K562 (cell line): ENCODE data around the gene SLC9A7. TPM values are rescaled to one million over a fixed set of nuclear protein-coding genes. Genes with fewer than 3 reads are reported as not detected.

Experiments used
- ATAC-seq: fragments of 200-7000 bp; cut with Tn5 transposase; 3 replicates; pipeline ENCODE4 v1.9.1; 2020; ENCODE audit warnings: moderate library complexity
- BruUV-seq: library from RNA; stranded (reverse); fragments of 400-500 nt; replicated peaks from 2 replicates; lab custom pipeline; 2021; lab: Mats Ljungman, UMichigan
- CTCF ChIA-PET: fragments of 300-600 bp; formaldehyde crosslinking; extraction: SDS; loops from one replicate; lab custom pipeline; 2021; ENCODE audit warnings: low intra/inter-chr PET ratio; lab: Yijun Ruan, JAX
- POLR2A ChIA-PET: fragments of 300-600, 350-650 bp; sonication (Branson Sonifier 250); formaldehyde crosslinking; extraction: SDS; loops from one replicate; lab custom pipeline; 2021; ENCODE audit warnings: antibody characterized with exemption, inconsistent platforms; lab: Yijun Ruan, JAX
- DNase-seq, 4 experiments: peaks; one replicate each; pipeline versions ENCODE4 v3.0.0 to v3.0.0-alpha.2; 2011 to 2018; ENCODE audit warnings: low spot score in 3 of 4, mixed read lengths in 3 of 4; ENCODE audit errors: extremely low read depth in 1 of 4
- FAIRE-seq: peaks from 2 replicates; lab custom pipeline; 2011; peaks lifted over from hg19 to GRCh38; lab: Jason Lieb, UNC
- H2AFZ ChIP-seq: 2 replicates; pipeline ENCODE4 v1.6.0; 2011; ENCODE audit warnings: low read depth, low read length, control low read depth, inconsistent platforms
- H3K27ac ChIP-seq: fragments of 200-600 bp; 3 replicates; pipeline ENCODE4 v1.8.0; 2011; ENCODE audit warnings: low read depth, mild to moderate bottlenecking, control low read depth, inconsistent platforms, low read length, moderate library complexity, mixed read lengths; ENCODE audit errors: extremely low read depth
- H3K27me3 ChIP-seq, 2 experiments: fragments of 300-600 bp in 1 of 2; 2 replicates in 1 of 2; 3 replicates in 1 of 2; pipeline versions ENCODE4 v1.6.0 to v1.8.0; 2011; ENCODE audit warnings: inconsistent platforms in 2 of 2, low read length in 2 of 2, mild to moderate bottlenecking in 1 of 2, mixed read lengths in 1 of 2, moderate library complexity in 1 of 2; ENCODE audit not compliant: control insufficient read depth in 2 of 2, insufficient read depth in 2 of 2
- H3K36me3 ChIP-seq: fragments of 300-600 bp; 3 replicates; pipeline ENCODE4 v1.8.0; 2011; ENCODE audit warnings: mild to moderate bottlenecking, low read length, inconsistent platforms; ENCODE audit not compliant: control insufficient read depth, insufficient read depth
- H3K4me1 ChIP-seq, 2 experiments: fragments of 200-600 bp in 1 of 2; replicated peaks in 1 of 2; 2 replicates in 1 of 2; 3 replicates in 1 of 2; pipeline versions ENCODE4 v1.5.1 to v1.8.0; 2011; ENCODE audit warnings: inconsistent platforms in 2 of 2, low read length in 2 of 2, mild to moderate bottlenecking in 1 of 2, mixed read lengths in 1 of 2, moderate library complexity in 1 of 2; ENCODE audit not compliant: control insufficient read depth in 2 of 2, insufficient read depth in 2 of 2
- H3K4me2 ChIP-seq: 2 replicates; pipeline ENCODE4 v1.6.1; 2011; ENCODE audit warnings: low read length, control low read depth, inconsistent platforms, mixed read lengths; ENCODE audit not compliant: insufficient read depth
- H3K4me3 ChIP-seq: fragments of 200-600 bp; sonication (generic), shearing (Covaris generic); 2 replicates; pipeline ENCODE4 v1.5.1; 2016; ENCODE audit warnings: control low read depth, inconsistent platforms
- H3K79me2 ChIP-seq: fragments of 200-600 bp; 3 replicates; pipeline ENCODE4 v1.8.0; 2011; ENCODE audit warnings: low read length, inconsistent platforms; ENCODE audit not compliant: control insufficient read depth, insufficient read depth
- H3K9ac ChIP-seq, 2 experiments: 2 replicates each; pipeline versions ENCODE4 v1.6.0 to v1.6.1; 2011; ENCODE audit warnings: low read depth in 2 of 2, low read length in 2 of 2, control low read depth in 1 of 2, inconsistent platforms in 1 of 2, mild to moderate bottlenecking in 1 of 2, mixed read lengths in 1 of 2; ENCODE audit not compliant: insufficient read depth in 1 of 2
- H3K9me1 ChIP-seq: one replicate; pipeline ENCODE4 v1.6.0; 2011; ENCODE audit warnings: inconsistent platforms, mild to moderate bottlenecking, low read length, moderate library complexity; ENCODE audit not compliant: control insufficient read depth, insufficient read depth
- H3K9me3 ChIP-seq: replicated peaks from 2 replicates; pipeline ENCODE4 v1.5.1; 2011; ENCODE audit warnings: low read depth, low read length, inconsistent platforms; ENCODE audit not compliant: control insufficient read depth, insufficient read depth
- H4K20me1 ChIP-seq: replicated peaks from 2 replicates; pipeline ENCODE4 v1.6.1; 2011; ENCODE audit warnings: low read length, inconsistent platforms, mixed read lengths; ENCODE audit not compliant: control insufficient read depth, insufficient read depth
- BMI1 ChIP-seq: fragments of 150-350 bp; IDR thresholded peaks from 2 replicates; pipeline ENCODE4 v1.6.1; 2014; ENCODE audit warnings: low read length
- BRD4 ChIP-seq: fragments of 200-600 bp; sonication (generic); IDR thresholded peaks from 2 replicates; pipeline ENCODE4 v1.6.1; 2017; ENCODE audit warnings: inconsistent platforms
- CBFA2T2 ChIP-seq: fragments of 450-650 bp; conservative IDR thresholded peaks from 2 replicates; pipeline ENCODE4 v1.6.1; 2017; ENCODE audit warnings: mild to moderate bottlenecking
- EP300 ChIP-seq: IDR thresholded peaks from 2 replicates; pipeline ENCODE4 v1.6.1; 2012; ENCODE audit warnings: low read length, improper control_type of control experiment
- EP400 ChIP-seq: fragments of 450-650 bp; IDR thresholded peaks from 2 replicates; pipeline ENCODE4 v1.6.1; 2017; ENCODE audit warnings: antibody characterized with exemption, mild to moderate bottlenecking, moderate library complexity
- MCM5 ChIP-seq: fragments of 450-650 bp; IDR thresholded peaks from 2 replicates; pipeline ENCODE4 v1.6.1; 2016; ENCODE audit warnings: low read depth
- NFE2L1 ChIP-seq: fragments of 450-650 bp; IDR thresholded peaks from 2 replicates; pipeline ENCODE4 v1.6.1; 2016; ENCODE audit warnings: missing genetic modification characterization, low read depth, mild to moderate bottlenecking, missing compliant biosample characterization, moderate library complexity, borderline replicate concordance
- POLR2B ChIP-seq: fragments of 450-650 bp; IDR thresholded peaks from 2 replicates; pipeline ENCODE4 v1.6.1; 2018; ENCODE audit warnings: low read depth; ENCODE audit not compliant: partially characterized antibody
- POLR3A ChIP-seq: IDR thresholded peaks from 2 replicates; pipeline ENCODE4 v1.6.1; 2011; ENCODE audit warnings: borderline replicate concordance, mild to moderate bottlenecking, moderate library complexity; ENCODE audit not compliant: insufficient read length, insufficient read depth; ENCODE audit errors: extremely low read depth
- RHOXF2B ChIP-seq: fragments of 250-450 bp; sonication (Bioruptor Pico); conservative IDR thresholded peaks from 2 replicates; pipeline ENCODE4 v1.5.1; 2021
- TEAD2 ChIP-seq: fragments of 450-650 bp; IDR thresholded peaks from 2 replicates; pipeline ENCODE4 v1.6.1; 2016; ENCODE audit warnings: missing genetic modification characterization, control low read depth, missing compliant biosample characterization
- ZBTB43 ChIP-seq: sonication (generic); formaldehyde crosslinking; IDR thresholded peaks from 2 replicates; pipeline ENCODE4 v1.8.0; 2023; ENCODE audit warnings: mild to moderate bottlenecking, missing genetic modification reagents
- ZNF444 ChIP-seq: fragments of 250-450 bp; sonication (Bioruptor Pico); IDR thresholded peaks from 2 replicates; pipeline ENCODE4 v1.4.0; 2020; ENCODE audit warnings: mild to moderate bottlenecking, moderate library complexity
- ZNF717 ChIP-seq: fragments of 250-450 bp; sonication (Bioruptor Pico); IDR thresholded peaks from 2 replicates; pipeline ENCODE4 v1.5.0; 2021
- WGBS: fragments of 100-300 bp; shearing (Covaris generic); methylation state at CpG from one replicate; pipeline ENCODE4 v1.1.6; 2016; ENCODE audit warnings: low coverage, mixed read lengths; ENCODE audit not compliant: insufficient coverage; ENCODE audit errors: missing lambda C conversion rate; 5-methylcytosine and 5-hydroxymethylcytosine counted together
- in situ Hi-C: fragments of 300-500 bp; cut with MboI; formaldehyde crosslinking; loops from 4 replicates; pipeline ENCODE4 v1.15.0; 2018; ENCODE audit warnings: inconsistent platforms, mixed read lengths
- intact Hi-C: fragments of 100-400 bp; cut with micrococcal nuclease; formaldehyde crosslinking; loops from 2 replicates; pipeline ENCODE4 v1.14.2; 2022
- polyA plus RNA-seq, 8 experiments: library from polyadenylated mRNA; depleted of rRNA in 4 of 8; stranded (reverse) in 5 of 8; unstranded in 3 of 8; fragments of >200 nt; fragmentation: Nextera tagmentation in 2 of 8; fragmentation: Illumina TruSeq in 1 of 8; extraction: Ambion mirVana in 2 of 8; extraction: Trizol in 1 of 8; gene quantifications; 2 replicates each; pipeline versions ENCODE4 v1.2.1 to v1.2.3, GENCODE V29; 2011 to 2014; ENCODE audit warnings: inconsistent platforms in 1 of 8, missing spikeins in 1 of 8
- total RNA-seq, 7 experiments: library from RNA; depleted of rRNA in 6 of 7; stranded (reverse); fragments of >200 nt in 6 of 7; fragmentation: Illumina TruSeq in 2 of 7; extraction: Trizol in 2 of 7; gene quantifications; 2 replicates each; pipeline versions ENCODE4 v1.2.1 to v1.2.3, GENCODE V29; 2011 to 2021; ENCODE audit warnings: low replicate concordance in 1 of 7
- TF ChIP-seq, protein P1 (sequence below): fragments of 450-650 bp; IDR thresholded peaks from 2 replicates; pipeline ENCODE4 v1.6.1; 2016
- TF ChIP-seq, protein P2 (sequence below): fragments of 200-800 bp; sonication (Bioruptor generic); IDR thresholded peaks from 2 replicates; pipeline ENCODE4 v1.6.1; 2017; ENCODE audit warnings: missing genetic modification characterization, missing compliant biosample characterization

Gene SLC9A7
- total and polyA plus RNA-seq, 9 of the 15 experiments (the other 6 are each of a cell fraction or from before 2014, with no cell fraction given), result 0.04 to 0.13 (median 0.09) TPM; not detected in 5

GRCh38 chrX:46715530-46715929 lies 43.4 kb downstream of the SLC9A7 start:
- POLR2A ChIA-PET, result no interaction called here
- Histone ChIP-seq H3K9me1 (no peaks in the 10 kb centered on the region), H4K20me1 (no peaks in the 10 kb centered on the region; the same call in 1 of the 2 replicates), H3K4me1 (no peaks in the 10 kb centered on the region), H3K36me3 (no peaks in the 10 kb centered on the region), H3K4me2 (no peak overlapping the region), H3K9ac (no peak overlapping the region), H3K9me3 (no peaks in the 10 kb centered on the region), H2AFZ (no peak overlapping the region), H3K27ac (no peak overlapping the region), H3K4me3 (no peak overlapping the region), H3K79me2 (no peaks in the 10 kb centered on the region), H3K27me3 (no peaks in the 10 kb centered on the region)
- no TSS peak for BruUV-seq
- DNase-seq (no peak), FAIRE-seq (no peak), ATAC-seq (no peak)
- intact Hi-C loops (no loop called here), in situ Hi-C loops (no loop called here)
- CTCF ChIA-PET, result no interaction called here
- TF ChIP-seq RHOXF2B (CRISPR knock-in tag) (no peak), ZBTB43 (CRISPR knock-in tag) (no peak), BMI1 (no peak), EP300 (no peak), EP400 (no peak), POLR3A (no peak), POLR2B (no peak), MCM5 (no peak), NFE2L1 (no peak), BRD4 (no peak), ZNF717 (CRISPR knock-in tag) (no peak), TEAD2 (tag) (no peak), ZNF444 (no peak), CBFA2T2 (no peak)
- TF ChIP-seq, protein P1, sequence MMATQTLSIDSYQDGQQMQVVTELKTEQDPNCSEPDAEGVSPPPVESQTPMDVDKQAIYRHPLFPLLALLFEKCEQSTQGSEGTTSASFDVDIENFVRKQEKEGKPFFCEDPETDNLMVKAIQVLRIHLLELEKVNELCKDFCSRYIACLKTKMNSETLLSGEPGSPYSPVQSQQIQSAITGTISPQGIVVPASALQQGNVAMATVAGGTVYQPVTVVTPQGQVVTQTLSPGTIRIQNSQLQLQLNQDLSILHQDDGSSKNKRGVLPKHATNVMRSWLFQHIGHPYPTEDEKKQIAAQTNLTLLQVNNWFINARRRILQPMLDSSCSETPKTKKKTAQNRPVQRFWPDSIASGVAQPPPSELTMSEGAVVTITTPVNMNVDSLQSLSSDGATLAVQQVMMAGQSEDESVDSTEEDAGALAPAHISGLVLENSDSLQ, result no peak
- TF ChIP-seq, protein P2, sequence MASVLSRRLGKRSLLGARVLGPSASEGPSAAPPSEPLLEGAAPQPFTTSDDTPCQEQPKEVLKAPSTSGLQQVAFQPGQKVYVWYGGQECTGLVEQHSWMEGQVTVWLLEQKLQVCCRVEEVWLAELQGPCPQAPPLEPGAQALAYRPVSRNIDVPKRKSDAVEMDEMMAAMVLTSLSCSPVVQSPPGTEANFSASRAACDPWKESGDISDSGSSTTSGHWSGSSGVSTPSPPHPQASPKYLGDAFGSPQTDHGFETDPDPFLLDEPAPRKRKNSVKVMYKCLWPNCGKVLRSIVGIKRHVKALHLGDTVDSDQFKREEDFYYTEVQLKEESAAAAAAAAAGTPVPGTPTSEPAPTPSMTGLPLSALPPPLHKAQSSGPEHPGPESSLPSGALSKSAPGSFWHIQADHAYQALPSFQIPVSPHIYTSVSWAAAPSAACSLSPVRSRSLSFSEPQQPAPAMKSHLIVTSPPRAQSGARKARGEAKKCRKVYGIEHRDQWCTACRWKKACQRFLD (CRISPR knock-in tag), result no peak
- WGBS, result 0% methylated on average over 5 of the region's 5 CpGs
